Stimulated activated naive B cell treated with anti-CD40 and anti-IgM and Interleukin-4, amounts not matched to agents 10 μg/mL and 1 μg/mL and 100 μg/mL, for 72 hours (primary cell): Measurements from ENCODE around the gene CDK8.
"Not testable (repeated sequence)": the region's sequence is repeated elsewhere in the genome, so short reads cannot be mapped to it uniquely, and the experiment has no call there.

Experiments used
- ATAC-seq, 2 donors: fragments of 150-1000 bp; cut with Tn5 transposase; replicated peaks; 2 replicates each; pipeline ENCODE4 v1.10.0; 2021; ENCODE audit warnings: moderate library complexity in 1 of 2
- DNase-seq: peaks from one replicate; pipeline ENCODE4 v3.0.0; 2021
- H3K27ac Mint-ChIP-seq: one replicate; pipeline ENCODE4 v1.8.0; 2022; ENCODE audit warnings: mild to moderate bottlenecking, mixed read lengths
- H3K27me3 Mint-ChIP-seq, 2 donors: one replicate each; pipeline ENCODE4 v1.8.0; 2022; ENCODE audit warnings: mixed read lengths in 2 of 2
- H3K36me3 Mint-ChIP-seq, 2 donors: one replicate each; pipeline ENCODE4 v1.8.0; 2022; ENCODE audit warnings: mixed read lengths in 2 of 2, mild to moderate bottlenecking in 1 of 2
- H3K4me1 Mint-ChIP-seq, 2 donors: one replicate each; pipeline ENCODE4 v1.8.0; 2022; ENCODE audit warnings: mixed read lengths in 2 of 2, mild to moderate bottlenecking in 1 of 2
- H3K4me3 Mint-ChIP-seq, 2 donors: one replicate each; pipeline ENCODE4 v1.8.0; 2022; ENCODE audit warnings: mild to moderate bottlenecking in 2 of 2, mixed read lengths in 2 of 2, moderate library complexity in 1 of 2
- H3K9me3 Mint-ChIP-seq, 2 donors: one replicate each; pipeline ENCODE4 v1.8.0; 2022; ENCODE audit warnings: mixed read lengths in 2 of 2, mild to moderate bottlenecking in 1 of 2

CDK8 gene

DNA sequence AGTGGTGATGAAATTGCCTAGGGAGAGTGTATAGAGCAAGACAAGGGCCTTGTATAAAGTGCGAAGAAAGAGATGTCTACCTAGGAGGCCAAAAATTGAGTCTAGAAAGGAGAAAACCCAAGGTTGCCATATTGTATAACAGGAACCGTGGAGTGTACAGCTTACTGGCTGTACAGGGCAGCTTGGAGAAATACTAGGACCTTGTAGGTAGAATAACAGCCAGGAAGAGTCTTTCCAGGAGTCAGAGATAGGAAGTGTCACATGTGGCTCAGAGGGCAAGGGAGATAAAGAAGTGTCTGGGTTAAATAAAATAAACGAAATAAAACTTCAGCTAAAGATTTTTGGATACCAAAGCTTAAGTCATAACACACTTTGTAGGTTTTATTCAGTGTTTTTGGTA lies 12.4 kb downstream of the CDK8 start:
- Mint-ChIP-seq H3K36me3 (peaks cover 2 to 7% of the 10 kb centered on the region in 2 donors), H3K27me3 (no peaks in the 10 kb centered on the region), H3K27ac (no peak overlapping the region), H3K9me3 (peaks cover 0 to 2% of the 10 kb centered on the region in 2 donors), H3K4me3 (no peak overlapping the region), H3K4me1 (peaks cover 24 to 34% of the 10 kb centered on the region in 2 donors)
- ATAC-seq (no peak), DNase-seq (no peak)

- DNase-seq, result no peak
- Mint-ChIP-seq H3K4me1 (peaks cover 13 to 27% of the 10 kb centered on the region in 2 donors), H3K27me3 (no peaks in the 10 kb centered on the region), H3K27ac (no peak overlapping the region), H3K4me3 (no peak overlapping the region), H3K36me3 (no peaks in the 10 kb centered on the region), H3K9me3 (no peaks in the 10 kb centered on the region)
- ATAC-seq, result no peak
Measured at GRCh38 chr13:26270707-26271106, 16.8 kb downstream of the CDK8 start.

- ATAC-seq (no peak), DNase-seq (no peak)
- Mint-ChIP-seq H3K9me3 (no peaks in the 10 kb centered on the region), H3K4me1 (peaks cover 6 to 20% of the 10 kb centered on the region in 2 donors), H3K27me3 (no peaks in the 10 kb centered on the region), H3K4me3 (no peak overlapping the region), H3K27ac (no peak overlapping the region), H3K36me3 (no peaks in the 10 kb centered on the region)
Measured at GRCh38 chr13:26272621-26273020, 18.7 kb downstream of the CDK8 start.

DNA sequence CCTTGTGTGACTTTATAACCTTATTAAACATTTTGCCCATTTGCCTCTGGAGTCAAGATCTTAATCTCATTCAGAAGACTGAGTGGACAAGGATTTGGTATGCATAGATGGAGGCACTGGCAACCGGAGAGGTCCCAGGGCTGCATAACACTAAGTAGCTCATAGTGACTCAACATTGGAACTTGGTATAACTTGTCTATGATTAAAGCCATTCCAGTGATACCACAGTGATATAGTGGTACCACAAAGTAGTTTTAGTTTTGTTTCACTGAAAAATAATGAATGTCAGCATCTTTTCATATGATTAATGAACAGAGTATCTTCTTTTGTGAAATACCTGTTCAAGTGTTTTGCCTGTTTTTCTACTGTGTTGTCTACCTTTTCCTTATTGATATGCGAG lies 26.4 kb downstream of the CDK8 start:
- no peak for ATAC-seq
- H3K36me3 Mint-ChIP-seq, result peaks cover 11 to 16% of the 10 kb centered on the region in 2 donors
- H3K4me3 Mint-ChIP-seq, result no peak overlapping the region
- no peak overlapping the region for H3K27ac Mint-ChIP-seq
- H3K27me3 Mint-ChIP-seq, result no peaks in the 10 kb centered on the region
- H3K4me1 Mint-ChIP-seq, result peaks cover 0 to 3% of the 10 kb centered on the region in 2 donors
- no peak for DNase-seq
- H3K9me3 Mint-ChIP-seq, result peaks cover 0 to 3% of the 10 kb centered on the region in 2 donors

DNA sequence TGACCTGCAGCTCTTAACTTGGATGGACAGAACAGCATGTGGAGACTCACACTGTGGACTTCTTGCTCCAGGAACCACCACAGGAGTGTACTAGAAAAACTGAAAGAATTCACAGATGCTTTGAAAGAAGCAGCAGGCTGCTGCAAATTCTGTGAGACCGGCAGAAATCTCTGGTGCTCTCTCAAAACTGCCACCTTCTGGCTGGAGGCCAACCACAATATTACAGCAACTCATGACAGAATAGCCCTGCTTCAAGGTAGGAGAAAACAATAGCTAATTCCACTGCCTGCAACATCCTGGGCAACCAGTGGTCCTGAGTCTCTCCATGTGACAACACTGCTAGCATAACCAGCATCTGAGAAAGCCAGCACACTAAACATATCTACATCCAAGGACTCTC lies 26.9 kb downstream of the CDK8 start:
- Mint-ChIP-seq H3K36me3 (peaks cover 11 to 16% of the 10 kb centered on the region in 2 donors), H3K4me3 (no peak overlapping the region), H3K27ac (no peak overlapping the region), H3K27me3 (no peaks in the 10 kb centered on the region), H3K4me1 (peaks cover 0 to 3% of the 10 kb centered on the region in 2 donors), H3K9me3 (peaks cover 0 to 3% of the 10 kb centered on the region in 2 donors)
- DNase-seq (no peak), ATAC-seq (no peak)

GRCh38 chr13:26285911-26286310 lies 32.0 kb downstream of the CDK8 start:
- H3K4me1 Mint-ChIP-seq, H3K9me3 Mint-ChIP-seq, H3K4me3 Mint-ChIP-seq, H3K27me3 Mint-ChIP-seq, ATAC-seq, DNase-seq, H3K27ac Mint-ChIP-seq: not testable (repeated sequence)
- peaks cover 5 to 16% of the 10 kb centered on the region in 2 donors for H3K36me3 Mint-ChIP-seq

DNA sequence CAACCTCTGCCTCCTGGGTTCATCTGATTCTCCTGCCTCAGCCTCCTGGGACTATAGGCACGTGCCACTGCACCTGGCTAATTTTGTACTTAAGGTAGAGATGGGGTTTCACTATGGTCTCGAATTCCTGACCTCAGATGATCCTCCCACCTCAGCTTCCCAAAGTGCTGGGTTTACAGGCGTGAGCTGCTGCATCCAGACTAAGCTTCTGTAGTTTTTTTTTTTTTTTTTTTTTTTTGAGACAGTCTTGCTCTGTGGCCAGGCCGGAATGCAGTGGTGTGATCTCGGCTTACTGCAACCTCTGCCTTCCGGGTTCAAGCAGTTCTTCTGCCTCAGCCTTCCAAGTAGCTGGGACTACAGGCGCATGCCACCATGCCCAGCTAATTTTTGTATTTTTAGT lies 34.9 kb downstream of the CDK8 start:
- H3K27ac Mint-ChIP-seq, H3K36me3 Mint-ChIP-seq, H3K4me1 Mint-ChIP-seq, H3K9me3 Mint-ChIP-seq, DNase-seq, H3K4me3 Mint-ChIP-seq, H3K27me3 Mint-ChIP-seq, ATAC-seq: not testable (repeated sequence)

DNA sequence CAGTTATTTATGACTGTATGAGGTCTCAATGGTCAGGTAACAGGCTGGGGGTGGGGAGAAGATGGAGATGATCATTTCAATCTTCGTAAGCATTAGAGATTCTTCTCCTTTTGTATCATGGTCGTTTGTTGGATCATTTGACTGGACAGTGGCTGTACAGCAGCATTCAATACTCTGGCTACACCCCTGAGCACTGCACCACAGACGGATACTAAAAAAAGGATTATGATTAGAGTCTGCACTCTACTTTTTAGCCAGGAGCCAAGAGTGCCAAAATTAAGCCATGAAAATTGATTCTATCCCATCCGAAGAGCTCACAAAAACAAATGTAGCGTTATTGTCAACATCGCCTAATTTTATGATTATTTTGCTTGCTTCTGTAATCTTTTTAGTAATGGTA lies 41.9 kb downstream of the CDK8 start:
- Mint-ChIP-seq H3K4me3 (no peak overlapping the region), H3K36me3 (peaks cover 1 to 5% of the 10 kb centered on the region in 2 donors), H3K27ac (no peak overlapping the region), H3K9me3 (peaks cover 4% of the 10 kb centered on the region in 2 donors), H3K4me1 (peaks cover 29% of the 10 kb centered on the region in 2 donors), H3K27me3 (no peaks in the 10 kb centered on the region)
- no peak for DNase-seq
- no peak for ATAC-seq

GRCh38 chr13:26299168-26299750 lies 45.3 kb downstream of the CDK8 start:
- ATAC-seq, result no peak
- Mint-ChIP-seq H3K27ac (no peak overlapping the region), H3K36me3 (peaks cover under 1 to 8% of the 10 kb centered on the region in 2 donors), H3K4me1 (peaks cover 32 to 42% of the 10 kb centered on the region in 2 donors), H3K9me3 (peaks cover 3 to 4% of the 10 kb centered on the region in 2 donors), H3K4me3 (no peak overlapping the region), H3K27me3 (no peaks in the 10 kb centered on the region)
- DNase-seq, result no peak

- Mint-ChIP-seq H3K4me1 (peaks cover 28 to 36% of the 10 kb centered on the region in 2 donors), H3K4me3 (no peak overlapping the region), H3K36me3 (peaks cover 2 to 11% of the 10 kb centered on the region in 2 donors), H3K27ac (no peak overlapping the region), H3K9me3 (peaks cover 3 to 4% of the 10 kb centered on the region in 2 donors), H3K27me3 (no peaks in the 10 kb centered on the region)
- ATAC-seq, result no peak
- DNase-seq, result no peak
Measured at GRCh38 chr13:26300140-26300539, 46.2 kb downstream of the CDK8 start.

DNA sequence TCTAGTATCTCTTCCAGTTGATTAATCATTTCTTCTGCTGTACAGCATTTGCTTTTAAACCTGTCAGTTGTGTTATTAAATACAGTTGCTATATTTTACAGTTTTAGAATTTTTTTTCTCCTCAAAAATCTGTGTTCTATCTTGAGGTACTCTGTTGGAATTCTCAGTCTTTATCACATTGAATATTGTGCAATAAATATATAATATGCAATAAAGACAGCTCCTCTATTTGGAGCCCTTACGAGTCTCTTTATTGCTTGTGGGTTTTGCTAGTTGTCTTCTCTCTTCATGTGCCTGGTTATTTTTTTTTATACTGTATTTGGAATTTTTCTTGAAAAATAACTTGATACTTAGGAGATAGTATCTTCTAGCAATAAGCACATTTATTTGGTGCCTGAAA lies 51.7 kb downstream of the CDK8 start:
- peaks cover 2 to 15% of the 10 kb centered on the region in 2 donors for H3K36me3 Mint-ChIP-seq
- H3K4me3 Mint-ChIP-seq, result no peak overlapping the region
- ATAC-seq, result no peak
- no peak overlapping the region for H3K27ac Mint-ChIP-seq
- no peak for DNase-seq
- H3K27me3 Mint-ChIP-seq, result no peaks in the 10 kb centered on the region
- H3K9me3 Mint-ChIP-seq, result peaks cover 0 to 1% of the 10 kb centered on the region in 2 donors
- H3K4me1 Mint-ChIP-seq, result peaks cover 29 to 53% of the 10 kb centered on the region in 2 donors

DNA sequence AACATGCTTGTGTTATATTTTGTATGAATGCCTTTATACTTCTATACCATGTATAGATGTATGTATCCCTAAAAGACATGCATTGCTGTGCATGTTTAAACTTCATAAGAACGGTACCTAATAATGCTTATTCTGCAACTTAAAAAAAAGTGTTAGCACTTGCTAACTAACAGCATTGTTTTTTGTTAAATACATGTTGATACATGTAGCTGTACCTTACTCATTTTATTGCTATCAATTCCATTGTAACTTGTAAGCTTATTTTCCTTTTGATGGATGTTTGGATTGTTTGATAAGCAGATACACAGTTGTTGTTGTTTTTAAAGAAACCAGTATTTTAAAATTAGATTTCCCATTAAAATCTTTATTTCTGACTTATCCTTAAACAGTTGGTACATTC lies 53.8 kb downstream of the CDK8 start:
- no peak overlapping the region for H3K4me3 Mint-ChIP-seq
- H3K9me3 Mint-ChIP-seq, result no peaks in the 10 kb centered on the region
- H3K27ac Mint-ChIP-seq, result no peak overlapping the region
- H3K4me1 Mint-ChIP-seq, result peaks cover 21 to 40% of the 10 kb centered on the region in 2 donors
- H3K36me3 Mint-ChIP-seq, result peaks cover 10 to 18% of the 10 kb centered on the region in 2 donors
- ATAC-seq (no peak), DNase-seq (no peak)
- no peaks in the 10 kb centered on the region for H3K27me3 Mint-ChIP-seq

- Mint-ChIP-seq H3K4me3 (no peak overlapping the region), H3K9me3 (no peaks in the 10 kb centered on the region), H3K27me3 (no peaks in the 10 kb centered on the region), H3K36me3 (peaks cover 14 to 23% of the 10 kb centered on the region in 2 donors), H3K4me1 (peaks cover 21 to 44% of the 10 kb centered on the region in 2 donors), H3K27ac (no peak overlapping the region)
- DNase-seq (no peak), ATAC-seq (no peak)
Measured at GRCh38 chr13:26308250-26308649, 54.3 kb downstream of the CDK8 start.

DNA sequence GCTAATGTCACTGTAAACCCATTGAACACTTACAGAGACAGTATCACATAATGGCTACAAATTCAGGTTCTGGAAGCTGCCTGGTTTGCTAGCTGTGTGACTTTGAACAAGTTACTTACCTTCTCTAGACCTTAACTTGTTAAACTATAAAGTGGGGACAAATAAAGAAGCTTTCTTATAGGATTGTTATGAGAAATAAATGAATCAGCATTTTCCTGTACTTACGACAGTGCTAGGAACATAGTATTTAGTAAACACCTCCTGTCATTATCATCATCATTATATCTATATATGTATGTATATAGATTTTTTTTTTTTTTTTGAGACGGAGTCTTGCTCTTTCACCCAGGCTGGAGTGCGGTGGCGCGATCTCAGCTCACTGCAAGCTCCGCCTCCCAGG lies 54.9 kb downstream of the CDK8 start:
- Mint-ChIP-seq H3K36me3 (peaks cover 16 to 20% of the 10 kb centered on the region in 2 donors), H3K4me1 (peaks cover 22 to 50% of the 10 kb centered on the region in 2 donors), H3K27ac (no peak overlapping the region), H3K27me3 (no peaks in the 10 kb centered on the region), H3K4me3 (no peak overlapping the region), H3K9me3 (peaks cover 0 to 2% of the 10 kb centered on the region in 2 donors)
- DNase-seq (no peak), ATAC-seq (no peak)

GRCh38 chr13:26310003-26310402 lies 56.1 kb downstream of the CDK8 start:
- Mint-ChIP-seq H3K27ac (no peak overlapping the region), H3K36me3 (peaks cover 14 to 17% of the 10 kb centered on the region in 2 donors), H3K27me3 (no peaks in the 10 kb centered on the region), H3K9me3 (peaks cover 0 to 2% of the 10 kb centered on the region in 2 donors), H3K4me3 (no peak overlapping the region), H3K4me1 (peaks cover 22 to 45% of the 10 kb centered on the region in 2 donors)
- no peak for ATAC-seq
- DNase-seq, result no peak
